T47D (cell line): ENCODE data around the gene NCAM1.

Experiments used
- DNase-seq, 2 experiments: peaks; one replicate each; pipeline versions ENCODE4 v3.0.0 to v3.0.0-alpha.2; 2011 to 2012; ENCODE audit warnings: low read depth in 1 of 2, low spot score in 1 of 2
- JUND ChIP-seq: IDR thresholded peaks from 2 replicates; pipeline ENCODE4 v1.6.1; 2012; ENCODE audit warnings: low read depth
- in situ Hi-C: cut with HindIII; loops from 2 replicates; pipeline ENCODE4 v1.10.0; 2016; ENCODE audit warnings: low sequenced_read_pairs, low pct_unique_long_range_greater_than_20kb

Gene NCAM1

DNA sequence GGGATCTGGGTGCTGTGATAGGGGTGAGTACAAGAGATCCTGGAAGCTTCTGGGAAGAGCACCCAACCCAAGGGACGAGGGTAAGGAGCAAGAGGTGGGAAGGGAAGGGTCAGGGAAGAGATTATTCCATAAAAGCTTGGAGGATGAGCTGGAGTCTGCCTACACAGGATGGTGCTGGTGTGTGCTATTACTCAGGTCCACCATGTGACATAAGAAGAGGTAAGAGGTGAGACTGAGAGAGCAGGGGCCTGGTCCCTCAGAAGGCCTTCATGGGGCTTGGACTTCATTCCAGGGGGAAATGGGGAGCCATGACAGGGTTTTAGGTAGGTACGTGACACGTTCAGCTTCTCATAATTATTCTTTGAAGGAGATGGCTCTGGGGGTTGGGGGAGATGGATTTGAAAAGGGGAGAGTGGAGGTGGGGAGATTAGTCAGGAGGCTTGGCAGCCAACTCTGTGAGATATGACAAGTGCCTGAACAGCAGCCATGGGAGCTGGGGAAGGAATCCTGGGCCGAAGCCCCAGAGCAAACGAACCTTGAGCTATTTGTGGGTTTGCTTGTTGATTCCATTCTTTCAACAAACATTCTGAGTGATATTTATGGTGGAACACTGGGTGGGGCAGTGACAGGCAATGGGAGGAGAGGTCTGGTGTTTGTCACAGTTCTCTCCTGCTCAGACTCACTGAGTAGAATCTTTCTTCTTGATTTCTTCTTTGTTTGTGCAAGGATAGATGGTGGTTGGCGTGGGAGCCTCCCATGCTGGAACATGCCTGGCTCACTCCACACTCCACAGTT, 11.2 kb upstream of the NCAM1 start:
- in situ Hi-C loops = no loop called here
- no peak for TF ChIP-seq JUND
- DNase-seq = no peak

DNA sequence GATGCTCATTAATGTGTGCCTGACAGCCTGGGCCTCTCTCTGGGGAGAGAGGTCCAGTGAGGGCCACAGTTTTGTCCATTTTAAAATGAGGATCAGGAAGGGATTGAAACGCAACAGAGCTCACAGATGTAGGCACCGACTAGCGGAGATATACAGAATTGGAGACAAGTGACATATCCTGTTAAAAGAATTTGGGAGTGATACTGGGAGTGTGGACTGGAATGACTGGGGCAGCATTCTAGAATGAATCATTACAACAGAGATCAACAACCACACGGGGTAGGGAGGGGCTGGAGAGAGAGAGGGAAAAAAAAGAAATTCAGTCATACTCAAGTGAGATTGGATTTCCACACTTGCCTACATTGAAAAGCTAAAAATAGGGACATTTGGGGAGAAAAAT, 2.5 kb upstream of the NCAM1 start:
- in situ Hi-C loops = no loop called here
- DNase-seq = no peak
- no peak for TF ChIP-seq JUND

DNA sequence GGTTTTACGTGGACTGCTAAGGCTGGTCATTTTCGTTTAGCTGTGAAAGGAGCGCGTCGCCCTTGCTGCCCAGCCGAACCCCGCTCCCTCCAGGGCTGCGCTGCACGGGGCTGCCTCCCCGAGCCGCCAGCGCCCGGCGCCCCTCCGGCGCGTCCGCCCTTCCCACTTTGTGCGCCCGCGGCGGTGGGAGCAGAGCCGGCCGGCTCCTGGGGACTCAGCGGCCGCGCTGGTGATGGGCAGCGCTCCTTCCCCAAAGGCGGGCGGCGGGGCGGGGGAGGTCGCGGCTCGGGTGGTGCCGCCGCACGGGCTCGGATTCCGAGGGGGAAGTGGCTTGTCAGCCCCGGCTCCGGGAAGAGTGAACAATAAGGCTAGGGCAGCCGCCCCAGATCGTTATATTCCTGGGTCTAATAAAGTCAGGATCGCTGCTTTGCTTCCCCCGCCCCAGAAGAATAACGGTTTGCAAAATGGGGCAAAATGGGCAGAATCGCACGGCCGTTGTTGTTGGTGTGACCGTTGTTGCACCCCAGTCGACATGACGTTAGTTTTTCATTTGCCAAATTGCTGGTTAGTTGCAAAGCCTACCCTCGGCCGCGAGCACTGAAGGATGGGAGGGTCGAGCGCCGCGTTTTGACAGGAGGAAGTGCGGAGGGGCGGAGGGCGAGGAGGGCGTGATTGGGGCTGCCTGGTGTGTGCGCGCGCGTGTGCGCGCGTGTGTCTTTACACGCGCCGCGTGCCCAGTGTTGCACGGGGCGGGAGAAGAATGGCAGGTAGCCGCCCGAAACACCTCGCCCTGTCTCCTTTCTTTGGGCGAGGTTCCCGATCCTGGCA, 745 bp downstream of the NCAM1 start:
- in situ Hi-C loops = no loop called here
- DNase-seq = no peak
- no peak for TF ChIP-seq JUND

DNA sequence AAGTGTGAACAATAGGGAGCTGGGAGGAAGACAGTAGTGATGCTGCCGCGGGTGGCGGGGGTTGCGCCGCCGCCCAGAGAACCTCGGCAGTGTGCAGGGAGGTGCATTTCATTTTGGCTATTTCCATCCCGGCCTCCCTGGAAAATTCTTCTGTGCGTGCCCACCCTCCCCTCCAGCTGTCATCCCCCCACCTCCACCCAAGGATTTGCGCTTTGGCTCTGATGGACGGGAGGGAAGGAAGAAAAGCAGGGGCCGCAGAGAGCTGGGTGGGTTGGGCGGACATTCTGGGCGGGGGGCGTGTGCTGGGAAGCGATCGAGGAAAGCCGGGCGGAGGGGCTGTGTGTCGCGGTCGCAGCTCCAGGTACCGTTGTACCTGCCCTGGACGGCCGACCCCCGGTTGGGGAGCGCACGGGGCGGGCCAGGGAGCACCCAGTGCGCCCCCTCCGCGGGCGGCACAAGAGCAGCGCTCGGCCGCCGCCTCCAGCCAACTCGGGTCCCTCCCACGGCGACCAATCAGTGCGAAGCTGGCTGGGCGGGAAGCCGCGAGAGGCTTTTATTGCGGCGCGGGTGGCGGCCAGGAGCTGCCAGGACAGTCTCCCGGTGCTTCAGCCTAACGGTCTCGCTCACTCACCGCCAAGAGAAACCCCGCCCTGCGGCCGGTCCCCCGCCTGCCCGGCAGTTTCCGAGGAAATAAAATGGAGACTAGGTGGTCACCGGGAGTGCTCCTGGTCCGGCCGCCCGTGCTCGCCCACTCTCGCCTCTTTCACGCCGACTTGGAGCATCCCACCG, 1.6 kb downstream of the NCAM1 start:
- DNase-seq = no peak
- in situ Hi-C loops = no loop called here
- no peak for TF ChIP-seq JUND

DNA sequence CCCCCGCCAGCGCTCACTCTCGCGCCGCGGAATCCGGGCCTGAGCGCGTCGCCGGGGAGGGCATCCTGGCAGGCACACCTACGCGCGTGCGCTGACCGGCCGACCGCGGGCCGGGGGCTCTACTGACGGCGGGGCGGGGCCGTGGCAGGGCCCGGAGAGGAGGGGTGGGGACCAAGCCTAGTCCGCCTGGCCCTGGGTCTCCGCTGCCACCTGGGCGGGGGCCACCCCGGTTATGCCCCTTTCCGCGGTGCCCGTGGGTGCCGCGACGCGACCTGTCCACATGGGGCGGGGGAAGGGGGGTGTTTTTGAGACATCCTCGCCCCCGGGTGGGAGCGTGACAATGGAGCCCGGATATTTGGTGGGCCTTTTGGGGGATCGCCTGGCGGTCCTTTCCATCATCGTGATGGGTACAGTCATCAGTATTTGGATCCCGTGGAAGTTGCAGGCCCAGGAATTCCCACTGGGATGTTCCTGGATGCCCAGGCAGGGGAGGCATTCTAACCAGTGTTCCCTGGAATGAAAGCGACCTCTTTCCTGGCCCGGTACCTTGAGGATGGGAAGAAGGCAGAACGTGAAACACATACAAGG, 2.2 kb downstream of the NCAM1 start:
- in situ Hi-C loops = no loop called here
- DNase-seq = no peak
- TF ChIP-seq JUND = no peak

DNA sequence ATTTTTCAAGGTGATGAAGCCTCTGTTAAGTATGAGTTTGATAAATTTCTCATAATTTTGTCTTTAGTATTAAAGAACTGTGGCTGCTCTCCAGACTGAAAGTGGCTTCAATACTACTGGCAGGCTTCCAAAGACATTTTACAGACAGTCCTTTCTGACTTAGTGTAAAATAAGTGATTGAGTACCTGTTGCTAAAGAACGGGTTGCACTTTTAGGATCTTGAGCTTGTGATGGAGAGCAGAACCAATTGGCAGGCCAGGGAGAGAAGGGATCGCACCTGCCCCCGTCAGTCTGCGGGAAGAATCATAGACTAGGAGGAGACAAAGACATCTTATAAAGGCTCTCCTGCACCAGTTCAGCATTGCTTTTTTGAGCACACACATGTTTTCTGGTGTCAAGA, 4.4 kb downstream of the NCAM1 start:
- no peak for DNase-seq
- TF ChIP-seq JUND = no peak
- in situ Hi-C loops = no loop called here

DNA sequence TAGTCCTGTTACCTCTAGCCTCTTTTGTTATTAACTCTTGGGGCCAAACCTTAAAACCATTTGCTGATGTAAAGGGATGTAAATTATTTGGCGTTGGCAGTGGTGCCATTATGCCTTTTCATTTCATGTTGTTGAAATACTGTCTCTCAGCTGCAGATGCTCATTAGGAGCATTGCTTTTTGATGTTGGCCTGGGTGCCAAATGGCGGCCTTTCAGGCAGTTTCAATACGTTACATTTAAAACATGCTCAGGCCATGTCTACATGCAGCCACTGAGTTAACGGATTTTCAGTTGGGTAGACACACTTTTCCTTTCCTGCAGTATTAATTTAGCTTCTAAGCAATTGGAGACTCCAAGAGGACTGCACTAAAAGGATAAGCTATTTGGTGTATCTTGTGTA, 5.3 kb downstream of the NCAM1 start:
- no peak for TF ChIP-seq JUND
- in situ Hi-C loops = no loop called here
- no peak for DNase-seq

DNA sequence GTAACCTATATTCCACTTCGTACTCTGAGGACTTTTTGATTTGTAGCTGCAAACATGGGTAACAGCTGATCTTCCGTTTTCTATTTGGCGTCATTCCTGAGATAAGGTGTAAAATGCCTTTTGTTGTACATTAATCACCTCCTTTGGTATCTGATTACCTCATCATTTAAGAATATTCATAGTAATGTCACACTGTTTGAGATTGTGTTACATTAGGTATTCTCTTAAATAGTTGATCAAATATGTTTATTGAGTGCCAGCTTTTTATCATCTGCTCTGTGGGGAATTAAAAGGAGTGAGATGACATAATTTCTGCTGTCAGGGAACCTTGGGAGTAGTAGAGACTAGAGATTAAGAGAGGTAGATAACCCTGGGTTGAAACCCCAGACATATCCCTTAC, 5.9 kb downstream of the NCAM1 start:
- TF ChIP-seq JUND = no peak
- DNase-seq = no peak
- in situ Hi-C loops = no loop called here

DNA sequence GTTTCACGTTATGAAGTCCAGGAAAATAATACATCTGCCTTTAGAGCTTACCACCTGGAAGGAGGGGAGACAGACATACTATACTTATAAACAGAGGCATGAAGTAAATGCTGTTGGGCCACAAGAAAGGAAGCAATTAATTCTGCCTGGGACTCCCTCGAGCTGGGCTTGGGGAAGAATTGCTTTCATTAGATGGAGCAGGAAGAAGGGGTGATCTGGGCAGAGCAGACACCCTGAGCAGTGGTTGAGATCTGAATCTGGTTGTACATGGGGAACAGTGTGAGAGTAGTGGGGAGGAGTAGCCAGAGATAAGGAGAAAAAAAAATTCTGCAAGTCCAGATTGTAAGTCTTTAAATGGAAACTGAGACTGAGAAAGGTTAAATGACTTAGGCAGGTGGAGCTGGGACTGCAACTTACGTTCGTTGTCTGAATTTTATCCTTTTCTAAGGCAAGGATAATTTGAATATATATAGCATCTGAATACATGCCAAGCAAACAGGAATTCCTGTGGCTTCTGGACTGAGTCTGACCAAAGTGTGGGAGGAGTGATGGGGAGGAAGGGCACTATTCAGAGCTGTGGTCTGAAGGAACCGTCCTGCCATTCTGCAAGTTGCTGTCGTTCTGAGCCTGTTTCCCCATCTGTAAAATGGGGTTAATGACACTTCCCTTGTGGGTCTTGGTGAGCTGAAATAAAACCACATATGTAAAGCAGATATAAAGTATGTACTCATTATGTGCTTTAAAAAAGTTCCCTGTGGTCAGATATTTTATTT, 7.9 kb downstream of the NCAM1 start:
- DNase-seq = no peak
- in situ Hi-C loops = no loop called here
- no peak for TF ChIP-seq JUND

DNA sequence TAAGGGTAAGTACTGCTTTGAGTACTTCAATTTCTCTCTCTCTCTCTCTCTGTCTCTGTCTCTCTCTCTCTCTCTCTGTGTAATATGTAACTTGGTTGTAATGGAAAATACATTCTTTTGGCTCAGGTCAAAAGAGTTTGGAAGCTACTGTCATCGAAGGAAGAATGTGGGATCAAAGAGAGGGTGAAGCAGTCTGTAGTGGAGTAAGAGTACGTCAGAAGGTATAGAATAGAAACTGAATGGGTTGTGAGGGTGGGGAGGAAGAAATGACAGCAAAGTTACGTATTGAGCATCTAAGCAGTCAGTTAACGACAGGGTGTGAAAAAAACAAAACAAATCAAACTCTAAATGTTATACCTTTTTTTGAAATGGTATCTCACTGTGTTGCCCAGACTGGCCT, 10.0 kb downstream of the NCAM1 start:
- no peak for TF ChIP-seq JUND
- in situ Hi-C loops = no loop called here
- no peak for DNase-seq

DNA sequence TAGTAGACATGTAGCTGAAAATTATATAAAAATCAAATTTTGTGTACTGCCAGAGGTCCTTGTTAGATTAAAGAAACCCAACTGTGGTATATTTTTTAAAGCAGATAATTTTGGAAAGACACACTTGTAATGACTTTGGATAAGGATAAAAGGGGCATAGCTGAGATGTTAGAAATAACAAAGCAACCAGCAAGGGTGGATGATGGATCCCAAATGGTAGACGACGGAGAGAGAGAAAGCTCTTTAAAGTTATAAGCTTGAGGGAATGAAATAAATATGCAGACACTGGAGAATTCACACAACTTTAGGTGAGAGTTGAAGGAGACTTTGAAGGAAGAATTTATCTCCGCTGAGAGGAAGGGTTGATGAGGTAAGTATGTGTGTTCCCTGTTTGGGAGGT, 10.6 kb downstream of the NCAM1 start:
- no peak for TF ChIP-seq JUND
- no peak for DNase-seq
- in situ Hi-C loops = no loop called here
